CD1c-positive myeloid dendritic cell (primary cell): ENCODE measurements around the gene OR2V1.
"Not testable (repeated sequence)": the region's sequence is repeated elsewhere in the genome, so short reads cannot be mapped to it uniquely, and the experiment has no call there.

Source experiments
- DNase-seq: peaks from one replicate; pipeline ENCODE4 v3.0.0-alpha.2; 2016; ENCODE audit errors: extremely low spot score

Gene OR2V1, protein sequence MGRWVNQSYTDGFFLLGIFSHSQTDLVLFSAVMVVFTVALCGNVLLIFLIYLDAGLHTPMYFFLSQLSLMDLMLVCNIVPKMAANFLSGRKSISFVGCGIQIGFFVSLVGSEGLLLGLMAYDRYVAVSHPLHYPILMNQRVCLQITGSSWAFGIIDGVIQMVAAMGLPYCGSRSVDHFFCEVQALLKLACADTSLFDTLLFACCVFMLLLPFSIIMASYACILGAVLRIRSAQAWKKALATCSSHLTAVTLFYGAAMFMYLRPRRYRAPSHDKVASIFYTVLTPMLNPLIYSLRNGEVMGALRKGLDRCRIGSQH

DNA sequence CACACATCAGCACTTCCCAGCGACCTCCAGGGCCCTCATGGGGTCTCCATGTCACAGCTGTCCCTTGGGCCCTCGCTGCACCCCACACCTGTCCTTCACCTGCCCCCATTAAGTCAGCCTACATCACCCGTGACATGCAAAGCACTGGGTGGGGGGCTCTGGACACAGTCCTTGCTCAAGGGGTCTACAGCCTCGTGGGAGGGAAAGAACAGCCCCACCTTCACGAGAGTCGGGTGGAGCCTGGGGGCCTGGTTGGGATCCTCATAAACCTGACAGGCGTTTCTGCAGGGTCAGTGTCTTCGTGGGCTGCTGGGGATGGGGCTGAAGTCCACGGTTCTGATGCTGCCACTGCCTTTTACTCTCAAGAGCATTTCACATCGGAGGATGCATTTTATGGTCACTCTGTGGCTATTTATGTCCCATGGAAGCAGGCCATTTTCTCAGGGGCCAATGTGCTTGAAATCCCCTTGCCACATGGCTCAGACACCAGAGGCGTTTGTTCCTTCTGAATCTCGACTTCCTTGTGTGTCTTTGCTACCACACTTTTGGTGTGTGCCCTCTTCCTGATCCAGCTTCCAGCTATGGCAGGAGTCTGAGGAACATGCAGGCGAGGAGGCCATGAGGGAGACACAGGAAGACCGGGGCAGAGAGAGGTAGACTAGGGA lies at the start of gene OR2V1:
OR2V1 (minus strand) TSS at position 338 of the 665 bp plus-strand sequence. CDS start 5,865 bp downstream, outside the sequence.
- DNase-seq = no peak

DNA sequence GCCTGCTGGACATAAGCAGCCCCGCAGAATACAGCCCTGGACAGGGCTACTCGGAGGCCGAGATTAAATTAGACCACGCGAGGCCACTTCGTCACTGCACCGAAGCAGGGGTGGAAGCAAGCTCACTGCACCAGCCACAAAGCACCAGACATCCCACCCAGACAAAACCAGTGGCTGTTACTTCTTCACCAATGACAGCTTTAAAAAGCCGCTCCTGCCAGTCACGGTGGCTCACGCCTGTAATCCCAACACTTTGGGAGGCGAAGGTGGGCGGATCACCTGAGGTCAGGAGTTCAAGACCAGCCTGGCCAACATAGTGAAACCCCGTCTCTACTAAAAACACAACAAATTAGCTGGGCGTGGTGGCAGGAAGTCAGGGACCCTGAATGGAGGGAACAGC lies 46.6 kb upstream of the OR2V1 start:
- not testable (repeated sequence) for DNase-seq

DNA sequence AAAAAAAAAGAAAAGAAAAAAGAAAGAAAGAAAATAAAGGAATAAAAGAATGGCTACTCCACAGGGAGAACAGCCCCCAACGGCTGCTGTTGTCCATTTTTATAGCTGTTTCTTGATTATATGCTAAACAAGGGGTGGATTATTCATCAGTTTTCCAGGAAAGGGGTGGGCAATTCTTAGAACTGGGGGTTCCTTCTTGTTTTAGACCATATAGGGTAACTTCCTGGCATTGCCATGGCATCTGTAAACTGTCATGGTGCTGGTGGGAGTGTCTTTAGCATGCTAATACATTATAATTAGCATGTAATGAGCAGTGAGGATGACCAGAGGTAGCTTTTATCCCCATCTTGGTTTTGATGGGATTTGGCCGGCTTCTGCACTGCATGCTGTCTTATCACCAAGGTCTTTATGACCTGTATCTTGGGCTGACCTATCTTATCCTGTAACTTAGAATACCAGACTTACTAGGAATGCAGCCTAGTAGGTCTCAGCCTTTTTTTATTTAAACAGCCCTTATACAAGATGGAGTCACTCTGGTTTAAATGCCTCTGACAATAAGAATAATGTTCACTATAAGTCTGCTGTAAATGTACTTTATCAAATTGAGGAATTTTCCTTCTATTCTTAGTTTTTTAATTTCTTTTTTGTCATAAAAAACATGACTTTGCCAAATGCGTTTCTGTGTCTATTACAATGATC lies 45.4 kb upstream of the OR2V1 start:
- peak; percentile 66 for DNase-seq

DNA sequence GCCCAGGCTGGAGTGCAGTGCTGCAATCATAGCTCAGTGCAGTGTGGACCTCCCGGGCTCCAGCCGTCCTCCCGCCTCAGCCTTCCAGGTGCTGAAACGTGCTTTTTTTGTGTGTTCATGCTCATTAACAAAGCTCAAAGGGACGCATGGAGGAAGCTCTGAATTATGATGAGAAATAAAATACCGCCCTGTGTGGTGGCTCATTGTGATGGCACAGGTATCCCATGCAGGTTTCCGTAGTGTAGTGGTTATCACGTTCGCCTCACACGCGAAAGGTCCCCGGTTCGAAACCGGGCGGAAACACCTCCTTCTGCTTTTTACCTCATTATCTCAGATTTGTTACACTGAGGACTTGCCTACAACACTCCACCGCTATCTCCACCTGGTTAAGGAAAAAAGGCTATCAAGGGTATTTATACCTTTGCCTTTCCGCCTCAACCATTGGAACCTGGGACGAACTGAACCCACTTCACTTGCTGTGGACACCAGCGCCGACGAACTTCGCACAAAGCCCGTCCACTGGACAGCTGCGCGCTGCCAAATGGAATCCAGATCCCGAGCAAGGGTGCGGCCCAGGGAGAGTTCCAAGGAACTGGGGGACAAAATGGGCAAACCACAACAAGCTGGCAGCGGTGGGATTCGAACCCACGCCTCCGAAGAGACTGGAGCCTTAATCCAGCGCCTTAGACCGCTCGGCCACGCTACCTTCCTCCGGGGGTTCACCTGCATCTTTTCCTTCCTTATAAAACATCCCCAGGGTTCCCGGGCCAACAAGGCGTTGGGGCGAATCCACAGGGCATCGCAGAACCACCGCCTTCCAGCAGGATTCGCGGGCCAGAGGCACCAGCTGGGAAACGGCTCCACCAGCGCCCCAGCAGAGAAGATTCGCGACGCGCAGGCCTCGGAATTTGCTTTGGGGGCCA lies 42.7 kb upstream of the OR2V1 start:
- DNase-seq = peak; percentile 52

DNA sequence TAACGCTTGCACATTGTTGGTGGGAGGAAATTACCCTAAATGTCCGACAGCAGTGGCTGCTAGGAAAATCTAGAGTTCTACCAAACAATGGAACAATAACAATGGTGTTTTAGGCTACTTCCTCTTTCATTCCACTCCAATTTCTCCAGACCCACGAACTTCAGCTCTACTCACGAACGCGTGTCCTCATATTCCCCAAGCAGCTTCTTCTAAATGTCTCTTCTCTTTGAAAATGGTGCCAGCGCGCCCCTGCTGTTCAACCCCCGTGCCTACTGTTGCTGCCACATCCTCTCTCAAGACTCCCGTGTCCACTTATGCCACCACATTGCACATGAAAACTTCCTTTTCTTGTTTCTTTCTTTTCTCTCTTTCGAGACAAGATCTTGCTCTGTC lies 42.1 kb upstream of the OR2V1 start:
- peak; percentile 44 for DNase-seq

DNA sequence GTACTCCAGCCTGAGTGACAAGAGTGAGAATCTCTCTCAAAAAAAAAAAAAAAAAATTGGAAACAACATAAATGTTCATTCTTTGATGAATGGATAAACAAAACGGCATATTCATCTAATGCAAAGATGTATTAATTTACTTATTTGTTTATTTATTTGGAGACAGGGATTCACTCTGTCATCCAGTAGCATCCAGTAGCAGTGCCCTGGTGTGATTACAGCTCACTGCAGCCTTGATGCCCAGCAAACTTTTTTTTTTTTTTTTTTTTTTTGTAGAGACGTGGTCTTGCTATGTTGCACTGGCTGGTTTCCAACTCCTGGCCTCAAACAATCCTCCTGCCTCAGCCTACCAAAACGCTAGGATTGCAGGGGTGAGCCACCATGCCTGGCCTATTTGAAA lies 40.8 kb upstream of the OR2V1 start:
- DNase-seq = no peak

DNA sequence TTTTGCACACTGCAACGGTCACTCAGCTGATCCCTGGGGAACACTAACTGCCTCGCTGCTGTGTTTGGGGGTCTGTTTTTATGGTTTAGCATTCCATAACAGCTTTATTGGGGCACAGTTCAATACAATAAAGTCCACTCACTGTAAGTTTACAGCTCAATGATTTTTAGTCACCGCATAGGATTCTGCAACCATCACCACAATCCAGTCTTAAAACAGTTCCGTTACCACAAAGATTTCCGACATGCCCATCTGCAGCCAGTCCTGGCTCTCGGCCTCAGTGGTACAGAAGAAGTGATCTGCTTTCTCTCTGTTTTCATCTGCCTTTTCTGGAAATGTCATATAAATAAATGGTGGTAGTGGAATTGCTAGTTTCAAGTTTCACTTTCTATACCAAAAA lies 40.0 kb upstream of the OR2V1 start:
- no peak for DNase-seq

DNA sequence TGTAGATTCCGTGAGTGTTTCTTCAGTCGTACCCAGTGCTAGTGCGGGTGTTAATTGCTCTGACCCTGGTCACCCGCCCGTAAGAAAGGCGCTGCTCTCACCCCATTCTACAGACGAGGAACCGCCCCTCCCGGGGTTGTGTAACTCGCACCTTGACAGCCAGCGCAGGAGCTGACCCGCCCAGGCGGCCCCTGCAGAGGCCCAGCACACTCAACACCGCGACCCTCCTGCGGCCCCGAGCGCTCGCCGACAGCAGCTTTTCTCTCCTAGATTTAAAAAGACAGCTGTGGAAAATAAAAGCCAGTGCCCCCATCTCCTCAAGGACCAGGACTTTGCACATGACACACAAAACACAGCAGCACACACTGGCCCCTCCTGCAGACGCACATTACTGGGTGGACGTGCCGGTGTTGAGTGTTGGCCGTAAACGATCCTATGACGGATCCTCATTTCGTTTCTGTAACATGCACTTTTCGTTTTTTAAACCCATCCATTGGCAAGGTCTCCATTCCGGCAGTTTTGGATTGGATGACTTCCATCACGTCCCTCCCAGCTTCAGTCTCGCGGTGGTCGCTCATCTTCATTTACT lies 39.4 kb upstream of the OR2V1 start:
- DNase-seq = no peak

DNA sequence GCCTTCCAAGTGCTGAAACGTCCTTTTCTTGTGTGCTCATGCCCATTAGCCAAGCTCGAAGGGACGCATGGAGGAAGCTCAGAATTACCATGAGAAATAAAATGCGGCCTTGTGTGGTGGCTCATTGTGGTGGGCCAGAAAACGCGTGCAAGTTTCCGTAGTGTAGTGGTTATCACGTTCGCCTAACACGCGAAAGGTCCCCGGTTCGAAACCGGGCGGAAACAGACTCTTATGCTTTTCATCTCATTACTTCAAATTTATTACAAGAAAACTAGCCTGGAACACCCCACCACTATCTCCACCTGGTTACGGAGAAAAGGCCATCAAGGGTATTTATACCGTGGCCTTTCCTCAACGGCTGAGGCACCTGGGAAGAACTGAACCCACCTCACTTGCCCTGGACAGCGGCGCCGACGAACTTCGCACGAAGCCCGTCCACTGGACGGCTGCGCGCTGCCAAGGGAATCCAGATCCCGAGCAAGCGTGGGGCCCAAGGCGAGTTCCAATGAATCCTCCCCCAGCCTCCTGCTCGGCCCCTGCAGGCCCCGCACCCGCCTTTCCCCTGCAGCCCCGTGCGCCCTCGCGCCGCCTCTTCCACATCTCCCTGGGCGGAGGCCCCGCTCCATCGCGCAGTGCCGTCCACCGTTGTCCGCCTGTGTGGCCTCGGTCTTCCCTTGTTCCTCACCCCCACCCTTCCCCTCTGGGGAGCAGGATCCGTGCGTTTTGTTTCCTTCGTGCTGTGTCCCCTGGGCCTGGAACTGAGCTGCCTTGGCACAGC lies 38.7 kb upstream of the OR2V1 start:
- DNase-seq = not testable (repeated sequence)

DNA sequence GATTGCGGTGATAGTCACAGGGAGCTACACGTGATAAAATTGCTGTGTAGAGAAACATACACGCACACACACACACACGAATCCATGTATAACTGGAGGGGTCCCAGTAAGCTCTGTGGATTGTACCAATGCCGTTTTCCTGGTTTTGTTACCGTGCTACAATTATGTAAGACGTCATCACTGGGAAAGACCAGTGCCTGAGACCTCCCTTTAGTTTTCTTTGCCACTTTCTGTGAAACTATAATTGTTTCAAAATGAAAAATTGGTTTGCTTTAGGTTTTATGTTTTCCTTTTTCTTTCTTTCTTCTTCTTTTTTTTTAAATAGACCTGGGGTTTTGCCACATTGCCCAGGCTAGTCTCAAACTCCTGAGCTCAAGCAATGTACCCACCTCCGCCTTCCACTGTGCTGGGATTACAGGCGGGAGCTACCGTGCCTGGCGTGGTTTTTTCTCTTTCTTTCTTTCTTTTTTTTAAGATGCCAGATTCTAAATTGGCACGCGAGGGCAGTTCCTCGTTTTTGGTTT lies 37.7 kb upstream of the OR2V1 start:
- DNase-seq = no peak

DNA sequence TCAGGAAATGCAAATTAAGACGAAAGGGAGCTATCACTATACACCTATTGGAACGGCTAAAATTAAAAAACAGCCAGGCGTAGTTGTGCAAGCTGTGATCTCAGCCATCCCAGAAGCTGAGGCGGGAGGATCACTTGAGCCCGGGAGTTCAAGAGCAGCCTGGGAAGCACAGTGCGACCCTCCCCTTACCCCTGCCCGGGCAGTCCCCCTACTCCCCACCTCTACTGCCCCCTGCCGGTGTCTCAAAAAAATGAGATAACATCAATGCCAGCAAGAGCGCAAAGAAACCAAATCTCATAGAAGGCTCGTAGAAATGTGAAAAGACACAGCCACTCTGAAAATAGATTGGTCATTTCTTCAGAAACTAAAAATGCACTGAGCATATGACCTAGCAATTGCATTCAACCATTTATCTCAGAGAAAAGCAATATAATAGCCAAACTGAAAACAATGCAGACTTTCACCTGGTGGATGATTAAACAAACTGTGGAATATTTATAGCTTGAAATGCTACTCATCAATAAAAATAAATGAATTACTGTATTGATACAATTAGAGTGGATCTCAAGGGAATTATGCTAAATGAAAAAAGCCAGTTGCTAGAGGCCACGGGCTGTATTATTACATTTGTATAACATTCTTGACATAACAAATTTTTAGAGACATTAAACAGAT lies 37.0 kb upstream of the OR2V1 start:
- no peak for DNase-seq

DNA sequence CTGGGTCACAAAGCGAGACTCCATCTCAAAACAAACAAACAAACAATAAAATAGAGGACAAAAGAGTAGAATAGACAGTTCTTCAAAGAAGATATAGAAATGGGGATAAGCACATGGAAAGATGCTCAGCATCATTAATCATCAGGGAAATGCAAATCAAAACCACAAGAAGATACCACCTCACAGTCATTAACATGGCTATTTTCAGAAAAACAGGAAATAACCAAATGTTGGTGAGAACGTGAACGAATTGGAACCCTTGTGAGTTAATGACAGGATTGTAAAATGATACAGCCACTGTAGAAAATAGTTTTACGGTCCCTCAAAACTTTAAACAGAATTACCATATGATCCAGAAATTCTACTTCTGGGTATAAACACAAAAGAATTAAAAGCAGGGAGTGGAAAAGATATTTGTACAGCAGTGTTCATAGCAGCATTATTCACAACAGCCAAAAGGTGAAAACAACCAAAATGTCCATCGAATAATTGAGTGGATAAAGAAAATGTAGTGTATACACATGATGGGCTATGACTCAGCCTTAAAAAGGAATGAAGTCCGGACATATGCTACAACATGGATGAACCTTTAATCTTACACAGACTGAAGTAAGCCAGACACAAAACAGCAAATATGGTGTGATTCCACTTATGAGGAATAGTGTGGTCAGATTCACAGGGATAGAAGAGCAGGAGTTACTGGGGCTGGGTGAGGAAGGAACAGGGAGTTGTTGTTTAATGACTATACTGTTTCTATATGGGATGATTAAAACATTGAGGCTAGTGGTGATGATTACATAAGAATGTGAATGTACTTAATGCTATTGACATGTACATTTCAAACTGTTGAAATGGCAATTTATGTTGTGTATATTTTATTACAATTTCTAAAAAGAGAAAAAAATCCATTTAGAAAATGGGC lies 36.1 kb upstream of the OR2V1 start:
- no peak for DNase-seq

DNA sequence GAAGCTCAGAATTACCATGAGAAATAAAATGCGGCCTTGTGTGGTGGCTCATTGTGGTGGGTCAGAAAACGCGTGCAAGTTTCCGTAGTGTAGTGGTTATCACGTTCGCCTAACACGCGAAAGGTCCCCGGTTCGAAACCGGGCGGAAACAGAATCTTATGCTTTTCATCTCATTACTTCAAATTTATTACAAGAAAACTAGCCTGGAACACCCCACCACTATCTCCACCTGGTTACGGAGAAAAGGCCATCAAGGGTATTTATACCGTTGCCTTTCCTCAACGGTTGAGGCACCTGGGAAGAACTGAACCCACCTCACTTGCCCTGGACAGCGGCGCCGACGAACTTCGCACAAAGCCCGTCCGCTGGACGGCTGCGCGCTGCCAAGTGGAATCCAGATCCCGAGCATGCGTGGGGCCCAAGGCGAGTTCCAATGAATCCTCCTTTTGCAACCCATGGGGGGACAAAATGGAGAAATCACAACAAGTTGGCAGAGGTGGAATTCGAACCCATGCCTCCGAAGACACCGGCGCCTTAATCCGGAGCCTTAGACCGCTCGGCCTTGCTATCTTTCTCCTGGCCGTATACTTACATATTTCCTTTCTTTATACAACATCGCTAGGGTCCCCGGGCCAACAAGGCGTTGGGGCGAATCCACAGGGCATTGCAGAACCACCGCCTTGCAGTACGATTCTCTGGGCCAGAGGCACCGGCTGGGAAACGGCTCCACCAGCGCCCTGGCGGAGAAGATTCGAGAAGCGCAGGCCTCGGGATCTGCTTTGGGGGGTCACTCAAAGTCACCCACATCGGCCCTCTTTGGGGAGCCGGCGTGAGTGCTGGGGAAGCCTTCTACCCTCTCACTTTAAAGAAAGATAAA lies 33.3 kb upstream of the OR2V1 start:
- no peak for DNase-seq

DNA sequence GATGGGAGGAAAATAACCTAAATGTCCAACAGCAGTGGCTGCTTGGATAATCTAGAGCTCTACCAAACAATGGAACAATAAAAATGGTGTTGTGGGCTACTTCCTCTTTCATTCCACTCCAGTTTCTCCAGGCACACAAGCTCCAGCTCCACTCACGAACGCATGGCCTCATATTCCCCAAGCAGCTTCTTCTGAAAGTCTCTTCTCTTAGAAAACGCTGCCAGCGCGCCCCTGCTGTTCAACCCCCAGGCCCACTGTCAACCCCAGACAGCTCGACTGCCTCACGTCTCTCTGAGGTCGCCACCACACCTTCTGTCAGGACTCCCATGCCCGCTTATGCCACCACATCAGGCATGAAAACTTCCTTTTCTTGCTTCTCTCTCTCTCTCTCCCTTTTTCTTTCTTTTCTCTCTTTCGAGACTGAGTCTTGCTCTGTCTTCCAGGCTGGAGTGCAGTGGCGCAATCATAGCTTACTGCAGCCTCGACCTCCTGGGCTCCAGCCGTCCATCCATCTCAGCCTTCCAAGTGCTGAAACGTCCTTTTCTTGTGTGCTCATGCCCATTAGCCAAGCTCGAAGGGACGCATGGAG lies 32.6 kb upstream of the OR2V1 start:
- DNase-seq = peak; percentile 41

DNA sequence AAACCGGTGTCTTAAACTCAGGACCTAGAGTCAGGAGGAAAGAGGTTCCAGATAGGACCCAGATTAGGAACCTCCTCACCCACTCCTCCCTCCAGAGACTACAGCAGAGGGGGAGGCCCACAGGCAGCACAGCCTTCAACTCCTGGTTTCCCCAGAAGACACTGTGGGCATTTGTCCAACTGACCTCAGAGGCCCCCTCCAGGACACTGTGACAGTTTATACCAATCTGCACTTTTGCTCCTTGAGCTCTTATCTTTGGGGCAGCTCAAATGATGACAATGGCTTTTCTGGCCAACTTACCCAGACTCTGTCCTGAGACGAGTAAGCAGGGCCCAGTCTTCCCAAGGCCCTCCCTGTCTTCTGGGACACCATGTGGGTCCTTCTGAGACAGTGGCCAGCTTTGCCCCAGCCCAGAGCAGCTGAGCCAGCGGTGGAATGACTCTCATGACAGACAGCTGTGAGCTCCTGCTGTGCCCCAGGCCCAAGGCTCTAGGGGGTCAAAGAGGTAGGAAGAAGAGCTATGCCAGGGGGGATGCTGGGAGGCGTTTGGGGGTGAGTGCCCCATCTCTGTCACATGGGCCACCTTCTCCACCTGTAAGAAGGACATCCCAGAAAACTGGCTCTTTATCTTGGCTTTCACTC lies 30.7 kb upstream of the OR2V1 start:
- no peak for DNase-seq

DNA sequence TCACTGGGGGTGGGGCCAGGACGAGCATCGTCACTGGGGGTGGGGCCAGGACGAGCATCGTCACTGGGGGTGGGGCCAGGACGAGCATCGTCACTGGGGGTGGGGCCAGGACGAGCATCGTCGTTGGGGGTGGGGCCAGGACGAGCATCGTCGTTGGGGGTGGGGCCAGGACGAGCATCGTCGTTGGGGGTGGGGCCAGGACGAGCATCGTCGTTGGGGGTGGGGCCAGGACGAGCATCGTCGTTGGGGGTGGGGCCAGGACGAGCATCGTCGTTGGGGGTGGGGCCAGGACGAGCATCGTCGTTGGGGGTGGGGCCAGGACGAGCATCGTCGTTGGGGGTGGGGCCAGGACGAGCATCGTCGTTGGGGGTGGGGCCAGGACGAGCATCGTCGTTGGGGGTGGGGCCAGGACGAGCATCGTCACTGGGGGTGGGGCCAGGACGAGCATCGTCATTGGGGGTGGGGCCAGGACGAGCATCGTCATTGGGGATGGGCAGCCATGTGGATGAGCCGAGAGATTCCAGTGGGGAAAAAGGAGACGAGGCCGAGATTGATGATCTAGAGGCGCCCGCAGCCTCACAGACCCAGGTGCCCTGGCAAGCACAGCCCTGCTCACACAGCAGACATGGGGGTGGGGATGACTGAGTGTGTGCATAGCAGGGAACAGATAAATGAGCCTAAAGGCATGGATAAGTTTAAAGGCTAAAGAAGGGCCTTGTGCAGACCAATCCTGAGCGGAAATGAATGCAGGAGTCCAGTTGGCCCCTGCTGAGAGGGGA lies 30.0 kb upstream of the OR2V1 start:
- not testable (repeated sequence) for DNase-seq
